ENCODE results near the gene ITLN2. TPM values are rescaled to one million over a fixed set of nuclear protein-coding genes. Genes with fewer than 3 reads are reported as not detected.

The ITLN2 gene
- polyA plus RNA-seq, 1 of the 3 experiments (the other 2 are of a cell fraction) = not detected

DNA sequence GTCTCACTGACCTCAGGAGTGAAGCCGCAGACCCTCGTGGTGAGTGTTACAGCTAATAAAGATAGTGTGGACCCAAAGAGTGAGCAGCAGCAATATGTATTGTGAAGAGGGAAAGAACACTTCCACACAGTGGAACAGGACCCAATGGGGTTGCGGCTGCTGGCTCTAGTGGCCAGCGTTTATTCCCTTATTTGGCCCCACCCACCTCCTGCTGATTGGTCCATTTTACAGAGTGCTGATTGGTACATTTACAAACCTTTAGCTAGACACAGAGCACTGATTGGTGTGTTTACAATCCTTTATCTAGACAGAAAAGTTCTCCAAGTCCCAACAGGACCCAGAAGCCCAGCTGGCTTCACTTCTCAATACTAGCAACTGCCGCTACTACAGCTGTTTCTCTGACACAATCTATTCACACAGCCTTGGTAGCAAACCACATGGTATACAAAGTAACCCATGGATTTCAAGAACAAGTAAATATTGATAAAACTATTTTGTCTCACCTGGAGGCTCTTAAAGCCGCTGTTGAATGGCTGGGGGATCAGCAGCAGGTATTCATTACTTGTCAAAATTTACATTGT, 44.3 kb downstream of the ITLN2 start:
- Histone ChIP-seq H3K9ac (no peak overlapping the region), H4K20me1 (ENCODE audit: insufficient read depth) (no peaks in the 10 kb centered on the region), H3K27ac (ENCODE audit: low read depth in 2 of 2, low read length in 1 of 2) (no peak overlapping the region), H3K4me3 (ENCODE audit: low read depth in 2 of 2, low read length in 1 of 2) (no peak overlapping the region), H3F3A (replicated peaks; ENCODE audit: insufficient read depth) (no peaks in the 10 kb centered on the region), H2AFZ (ENCODE audit: low read depth) (no peak overlapping the region), H3K9me2 (no peaks in the 10 kb centered on the region), H3K27me3 (ENCODE audit: insufficient read depth) (peaks cover 29% of the 10 kb centered on the region; the same call in 1 of the 2 replicates), H3K79me2 (ENCODE audit: insufficient read depth) (no peaks in the 10 kb centered on the region), H3K4me2 (no peak overlapping the region), H3K36me3 (replicated peaks in 1 of 2; ENCODE audit: control insufficient read depth in 1 of 2, insufficient read depth in 2 of 2, low read length in 1 of 2) (no peaks in the 10 kb centered on the region), H3K4me1 (ENCODE audit: control insufficient read depth in 1 of 2, insufficient read depth in 2 of 2, low read depth in 1 of 2, low read length in 1 of 2) (no peaks in the 10 kb centered on the region), H3K9me3 (no peaks in the 10 kb centered on the region)
- ChIA-PET POLR2A (no interaction called here), CTCF (no interaction called here)
- DNase-seq = no peak
- no peak for TF ChIP-seq FOXM1 (IDR thresholded peaks at IDR 0.05; ENCODE audit: low read depth)
- no peak for TF ChIP-seq NFIC (IDR thresholded peaks at IDR 0.05; ENCODE audit: borderline replicate concordance)
- TF ChIP-seq SIN3A (IDR thresholded peaks at IDR 0.05; ENCODE audit: borderline replicate concordance, low read depth, low read length) = no peak
- TF ChIP-seq GABPA (IDR thresholded peaks at IDR 0.05; ENCODE audit: low read depth) = no peak
- no peak for TF ChIP-seq RCOR1 (IDR thresholded peaks at IDR 0.05; ENCODE audit: low read length)
- no peak for TF ChIP-seq MEF2A (IDR thresholded peaks at IDR 0.05; ENCODE audit: borderline replicate concordance, low read depth)
- no peak for TF ChIP-seq RXRA (IDR thresholded peaks at IDR 0.05; ENCODE audit: borderline replicate concordance, low read depth)
- TF ChIP-seq FOXJ3 (CRISPR knock-in tag; IDR thresholded peaks at IDR 0.05) = no peak
- TF ChIP-seq TAF1 (IDR thresholded peaks at IDR 0.05; ENCODE audit: borderline replicate concordance, low read depth, low read length) = no peak
- no peak for TF ChIP-seq RFX5 (IDR thresholded peaks at IDR 0.05; ENCODE audit: low read length)
- TF ChIP-seq CHD2 (IDR thresholded peaks at IDR 0.05; ENCODE audit: low read length, partially characterized antibody) = no peak
- no peak for TF ChIP-seq EP300 (IDR thresholded peaks at IDR 0.05; ENCODE audit: borderline replicate concordance in 1 of 2, low read depth in 1 of 2, low read length in 1 of 2)
- TF ChIP-seq USF2 (IDR thresholded peaks at IDR 0.05; ENCODE audit: borderline replicate concordance, low read depth, low read length) = no peak
- TF ChIP-seq TCF12 (IDR thresholded peaks at IDR 0.05) = no peak
- 29% methylated on average over 6 of the region's 6 CpGs for WGBS (ENCODE audit: low lambda C conversion rate)

DNA sequence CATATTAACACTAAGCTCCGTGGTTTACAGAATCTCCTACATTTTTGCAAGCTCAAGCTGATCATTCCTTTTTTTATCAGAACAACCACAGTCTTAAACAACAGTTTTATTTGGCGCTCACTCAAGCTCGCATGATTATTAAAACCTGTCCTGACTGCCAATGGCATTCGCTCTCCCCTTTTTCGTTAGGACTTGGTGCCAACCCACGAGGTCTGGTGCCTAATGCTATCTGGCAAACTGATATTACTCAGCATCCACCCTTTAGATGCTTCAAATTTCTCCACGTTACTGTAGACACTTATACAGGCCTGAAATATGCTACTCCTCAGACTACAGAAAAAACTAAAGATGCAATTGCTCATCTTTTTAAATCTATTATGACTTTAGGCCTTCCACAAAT, 46.6 kb downstream of the ITLN2 start:
- no peak overlapping the region for H2AFZ ChIP-seq (ENCODE audit: low read depth)
- ChIA-PET CTCF (no interaction called here), POLR2A (no interaction called here)
- H3K9me3 ChIP-seq = no peaks in the 10 kb centered on the region
- no peaks in the 10 kb centered on the region for H3K79me2 ChIP-seq (ENCODE audit: insufficient read depth)
- no peak overlapping the region for H3K4me2 ChIP-seq
- H3K27me3 ChIP-seq (ENCODE audit: insufficient read depth) = peaks cover 29% of the 10 kb centered on the region; the same call in 1 of the 2 replicates
- H3K27ac ChIP-seq (ENCODE audit: low read depth in 2 of 2, low read length in 1 of 2) = no peak overlapping the region
- no peak overlapping the region for H3K9ac ChIP-seq
- no peak for DNase-seq
- 7% methylated on average over 7 of the region's 7 CpGs for whole genome bisulfite sequencing (ENCODE audit: low lambda C conversion rate)
- no peaks in the 10 kb centered on the region for H3K36me3 ChIP-seq (replicated peaks in 1 of 2; ENCODE audit: control insufficient read depth in 1 of 2, insufficient read depth in 2 of 2, low read length in 1 of 2)
- no peaks in the 10 kb centered on the region for H4K20me1 ChIP-seq (ENCODE audit: insufficient read depth)
- H3K4me1 ChIP-seq (ENCODE audit: control insufficient read depth in 1 of 2, insufficient read depth in 2 of 2, low read depth in 1 of 2, low read length in 1 of 2) = no peaks in the 10 kb centered on the region
- no peaks in the 10 kb centered on the region for H3K9me2 ChIP-seq
- H3K4me3 ChIP-seq (ENCODE audit: low read depth in 2 of 2, low read length in 1 of 2) = no peak overlapping the region
- no peaks in the 10 kb centered on the region for H3F3A ChIP-seq (replicated peaks; ENCODE audit: insufficient read depth)
- TF ChIP-seq, protein P1, sequence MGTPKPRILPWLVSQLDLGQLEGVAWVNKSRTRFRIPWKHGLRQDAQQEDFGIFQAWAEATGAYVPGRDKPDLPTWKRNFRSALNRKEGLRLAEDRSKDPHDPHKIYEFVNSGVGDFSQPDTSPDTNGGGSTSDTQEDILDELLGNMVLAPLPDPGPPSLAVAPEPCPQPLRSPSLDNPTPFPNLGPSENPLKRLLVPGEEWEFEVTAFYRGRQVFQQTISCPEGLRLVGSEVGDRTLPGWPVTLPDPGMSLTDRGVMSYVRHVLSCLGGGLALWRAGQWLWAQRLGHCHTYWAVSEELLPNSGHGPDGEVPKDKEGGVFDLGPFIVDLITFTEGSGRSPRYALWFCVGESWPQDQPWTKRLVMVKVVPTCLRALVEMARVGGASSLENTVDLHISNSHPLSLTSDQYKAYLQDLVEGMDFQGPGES (IDR thresholded peaks at IDR 0.05; ENCODE audit: low read depth, low read length) = no peak
- TF ChIP-seq NRF1 (IDR thresholded peaks at IDR 0.05; ENCODE audit: low read depth, low read length) (no peak), ELF1 (IDR thresholded peaks at IDR 0.05) (no peak), TEAD4 (IDR thresholded peaks at IDR 0.05; ENCODE audit: borderline replicate concordance, insufficient read depth) (no peak), MEF2A (IDR thresholded peaks at IDR 0.05; ENCODE audit: borderline replicate concordance, low read depth) (no peak), CTCF (IDR thresholded peaks at IDR 0.05) (no peak), NFIC (IDR thresholded peaks at IDR 0.05; ENCODE audit: borderline replicate concordance) (no peak), FOXM1 (IDR thresholded peaks at IDR 0.05; ENCODE audit: low read depth) (no peak), CHD2 (IDR thresholded peaks at IDR 0.05; ENCODE audit: low read length, partially characterized antibody) (no peak), GABPA (IDR thresholded peaks at IDR 0.05; ENCODE audit: low read depth) (no peak), EZH2phosphoT487 (IDR thresholded peaks at IDR 0.05; ENCODE audit: borderline replicate concordance, low read depth) (no peak)
- TF ChIP-seq, protein P2, sequence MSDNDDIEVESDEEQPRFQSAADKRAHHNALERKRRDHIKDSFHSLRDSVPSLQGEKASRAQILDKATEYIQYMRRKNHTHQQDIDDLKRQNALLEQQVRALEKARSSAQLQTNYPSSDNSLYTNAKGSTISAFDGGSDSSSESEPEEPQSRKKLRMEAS (IDR thresholded peaks at IDR 0.05; ENCODE audit: low read depth) = no peak
